GM19239 (cell line): ENCODE results near the gene PRAMEF17.
"Not testable (repeated sequence)": the region's sequence is repeated elsewhere in the genome, so short reads cannot be mapped to it uniquely, and the experiment has no call there.

ENCODE experiments used
- DNase-seq: peaks from one replicate; pipeline ENCODE4 v3.0.0; 2011; ENCODE audit warnings: low spot score; ENCODE audit not compliant: insufficient read length
- FAIRE-seq: peaks from 2 replicates; lab custom pipeline; 2011; peaks lifted over from hg19 to GRCh38; lab: Jason Lieb, UNC

PRAMEF17 gene, protein sequence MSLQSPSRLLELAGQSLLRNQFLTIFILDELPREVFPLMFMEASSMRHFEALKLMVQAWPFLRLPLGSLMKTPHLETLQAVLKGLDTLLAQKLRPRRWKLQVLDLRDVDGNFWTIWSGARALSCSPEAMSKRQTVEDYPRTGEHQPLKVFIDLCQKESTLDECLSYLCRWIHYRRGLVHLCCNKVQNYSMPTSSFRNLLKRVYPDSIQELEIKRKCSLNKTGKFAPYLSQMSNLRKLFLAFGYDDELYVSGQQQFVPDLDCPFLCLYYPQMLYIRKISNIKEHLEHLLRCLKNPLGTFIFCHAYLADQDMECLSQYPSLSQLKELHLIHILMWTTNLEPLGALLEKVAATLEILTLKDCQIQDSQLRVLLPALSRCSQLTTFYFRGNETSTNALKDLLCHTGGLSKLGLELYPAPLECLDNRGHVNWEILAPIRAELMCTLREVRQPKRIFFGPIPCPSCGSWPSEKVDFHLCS

GRCh38 chr1:13389332-13389731 is at the start of gene PRAMEF17:
PRAMEF17 (plus strand) TSS chr1:13389632; CDS start chr1:13389658, 26 bp downstream.
- DNase-seq, FAIRE-seq: not testable (repeated sequence)

- FAIRE-seq, result not testable (repeated sequence)
Measured at GRCh38 chr1:13342496-13342895, 46.9 kb upstream of the PRAMEF17 start.

DNA sequence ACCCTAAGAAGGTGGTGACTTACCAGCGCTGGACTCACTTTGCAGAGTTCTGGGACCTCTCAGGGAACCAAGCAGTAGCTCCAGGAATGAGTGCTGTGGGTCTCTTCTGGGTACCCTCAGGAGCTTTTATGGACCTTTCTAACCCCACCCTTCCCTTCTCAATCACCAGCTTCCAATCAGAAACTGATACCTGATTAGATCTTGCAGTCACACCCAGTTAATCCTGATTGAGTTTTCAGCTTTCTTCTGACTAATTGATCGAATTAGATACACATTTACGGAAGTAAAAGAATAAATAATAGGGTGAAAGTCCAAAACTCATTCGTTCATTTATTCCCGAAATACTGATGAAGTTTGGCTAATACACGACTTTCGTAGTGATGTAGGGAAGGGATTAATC is 42.4 kb upstream of the PRAMEF17 start, which contains the start of gene PRAMEF14:
Gene PRAMEF14, minus strand, starts transcription at position 101 of the 400 bp plus-strand sequence. CDS start 1,820 bp downstream, outside the sequence.
- FAIRE-seq, DNase-seq: not testable (repeated sequence)

More at GRCh38 chr1:13342496-13342895, 46.9 kb upstream of the PRAMEF17 start:
- not testable (repeated sequence) for DNase-seq

DNA sequence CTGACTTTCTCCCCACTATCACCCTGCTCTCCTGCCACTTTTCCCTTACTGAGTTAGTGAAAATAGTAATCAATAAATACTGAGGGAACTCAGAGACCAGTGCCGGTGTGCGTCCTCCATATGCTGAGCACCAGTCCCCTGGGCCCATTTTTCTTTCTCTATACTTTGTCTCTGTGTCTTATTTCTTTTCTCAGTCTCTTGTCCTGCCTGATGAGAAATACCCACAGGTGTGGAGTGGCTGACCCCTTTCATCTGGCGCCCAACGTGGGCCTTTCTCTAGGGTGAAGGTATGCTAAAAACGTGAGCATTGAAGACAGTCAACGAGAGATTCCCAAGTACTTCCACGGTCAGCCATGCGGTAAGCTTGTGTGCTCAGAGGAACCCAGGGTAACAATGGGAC is 36.0 kb upstream of the PRAMEF17 start:
- DNase-seq, FAIRE-seq: not testable (repeated sequence)

GRCh38 chr1:13354475-13354874 is 35.0 kb upstream of the PRAMEF17 start:
- DNase-seq, FAIRE-seq: not testable (repeated sequence)

DNA sequence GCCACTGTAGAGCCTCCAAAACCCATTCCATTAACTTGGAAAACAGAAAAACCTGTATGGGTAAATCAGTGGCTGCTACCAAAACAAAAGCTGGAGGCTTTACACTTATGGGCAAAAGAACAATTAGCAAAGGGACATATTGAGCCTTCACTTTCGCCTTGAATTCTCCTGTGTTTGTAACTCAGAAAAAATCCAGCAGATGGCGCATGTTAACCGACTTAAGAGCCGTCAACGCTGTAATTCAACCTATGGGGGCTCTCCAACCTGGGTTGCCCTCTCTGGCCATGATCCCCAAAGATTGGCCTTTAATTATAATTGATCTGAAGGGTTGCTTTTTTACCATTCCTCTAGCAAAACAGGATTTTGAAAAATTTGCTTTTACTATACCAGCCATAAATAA is 32.7 kb upstream of the PRAMEF17 start:
- DNase-seq, FAIRE-seq: not testable (repeated sequence)

DNA sequence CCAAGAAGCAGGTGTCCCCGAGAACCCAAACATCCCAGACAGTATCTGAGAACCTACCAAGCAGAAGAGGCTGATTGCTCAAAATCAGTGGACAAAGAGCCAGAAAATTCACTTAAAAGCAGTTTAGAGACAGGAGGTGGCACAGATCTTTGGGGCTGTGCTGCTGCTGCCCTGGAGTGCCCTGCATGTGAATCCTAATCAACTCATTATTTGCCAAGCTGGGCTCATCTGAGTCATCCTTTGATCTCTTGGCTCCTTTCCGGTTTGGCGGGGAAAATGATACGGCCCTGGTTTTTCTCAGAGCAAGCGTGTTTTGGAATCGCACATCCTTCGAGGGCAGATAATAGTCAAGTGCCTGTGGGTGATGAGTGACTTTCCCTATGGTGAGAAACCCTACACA is 27.1 kb upstream of the PRAMEF17 start:
- FAIRE-seq, DNase-seq: not testable (repeated sequence)

DNA sequence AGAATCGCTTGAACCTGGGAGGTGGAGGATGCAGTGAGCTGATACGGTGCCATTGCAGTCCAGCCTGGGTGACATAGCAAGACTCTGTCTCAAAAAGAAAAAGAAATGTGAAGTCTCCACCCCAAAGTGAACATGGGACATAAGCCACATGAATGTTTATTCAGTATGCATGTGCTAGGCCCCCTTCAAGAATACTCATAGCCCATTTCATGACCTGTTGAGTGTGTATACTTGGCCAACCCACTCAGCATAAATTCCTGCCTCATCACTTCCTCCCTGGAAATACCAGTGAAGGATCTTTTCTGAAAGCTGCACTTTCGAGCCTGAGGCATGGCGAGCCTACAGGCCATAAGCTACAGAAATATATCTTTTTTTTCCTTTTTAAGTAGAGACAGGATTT is 24.5 kb upstream of the PRAMEF17 start:
- not testable (repeated sequence) for DNase-seq, FAIRE-seq

DNA sequence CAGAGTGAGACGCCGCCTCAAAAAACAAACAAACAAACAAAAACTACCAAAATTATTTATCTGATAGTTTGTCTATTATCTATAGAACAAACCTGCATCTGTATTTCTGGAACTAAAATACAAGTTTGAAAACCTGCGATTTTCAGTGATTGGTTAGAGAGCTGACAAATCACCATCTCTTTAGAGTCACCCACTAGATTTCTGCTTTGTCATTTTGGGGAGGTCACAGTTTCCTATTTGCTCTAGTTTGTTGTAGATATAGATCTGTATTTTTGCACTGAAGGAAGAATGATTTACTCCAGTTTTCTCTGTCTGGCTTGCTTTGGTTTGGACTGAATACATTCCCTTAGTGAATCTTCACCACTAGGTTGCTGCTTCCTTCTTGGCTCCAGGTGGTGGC is 22.9 kb upstream of the PRAMEF17 start:
- not testable (repeated sequence) for FAIRE-seq, DNase-seq

GRCh38 chr1:13368544-13368943 is 20.9 kb upstream of the PRAMEF17 start:
- not testable (repeated sequence) for FAIRE-seq, DNase-seq

- DNase-seq, FAIRE-seq: not testable (repeated sequence)
Measured at GRCh38 chr1:13378983-13379382, 10.4 kb upstream of the PRAMEF17 start.

GRCh38 chr1:13380380-13380779 is 9.1 kb upstream of the PRAMEF17 start:
- FAIRE-seq, DNase-seq: not testable (repeated sequence)

DNA sequence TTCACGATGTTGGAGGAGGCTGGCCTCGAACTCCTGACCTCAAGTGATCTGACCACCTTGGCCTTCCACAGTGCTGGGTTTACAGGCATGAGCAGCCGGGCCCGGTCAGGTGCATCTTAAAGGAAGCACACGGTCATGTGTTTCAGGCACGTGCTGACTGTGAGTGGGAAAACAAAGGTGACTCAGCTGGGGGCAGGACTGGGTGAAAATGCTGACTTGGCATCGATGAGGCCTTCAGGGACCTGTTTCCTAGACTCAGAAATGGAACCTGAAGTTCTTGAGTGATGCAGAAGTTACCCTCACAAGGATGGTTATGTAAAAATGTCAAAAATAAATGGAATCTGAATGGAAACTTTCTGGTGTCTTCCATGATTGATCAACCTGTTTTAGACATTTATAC is 3.6 kb downstream of the PRAMEF17 start:
- DNase-seq, FAIRE-seq: not testable (repeated sequence)

DNA sequence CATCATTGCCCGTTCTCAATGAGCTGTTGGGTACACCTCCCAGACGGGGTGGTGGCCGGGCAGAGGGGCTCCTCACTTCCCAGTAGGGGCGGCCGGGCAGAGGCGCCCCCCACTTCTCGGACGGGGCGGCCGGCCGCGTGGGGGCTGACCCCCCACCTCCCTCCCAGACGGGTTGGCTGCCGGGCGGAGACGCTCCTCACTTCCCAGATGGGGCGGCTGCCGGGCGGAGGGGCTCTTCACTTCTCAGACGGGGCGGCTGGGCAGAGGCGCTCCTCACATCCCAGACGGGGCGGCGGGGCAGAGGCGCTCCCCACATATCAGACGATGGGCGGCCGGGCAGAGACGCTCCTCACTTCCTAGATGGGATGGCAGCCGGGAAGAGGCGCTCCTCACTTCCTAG is 5.3 kb downstream of the PRAMEF17 start:
- not testable (repeated sequence) for DNase-seq, FAIRE-seq

DNA sequence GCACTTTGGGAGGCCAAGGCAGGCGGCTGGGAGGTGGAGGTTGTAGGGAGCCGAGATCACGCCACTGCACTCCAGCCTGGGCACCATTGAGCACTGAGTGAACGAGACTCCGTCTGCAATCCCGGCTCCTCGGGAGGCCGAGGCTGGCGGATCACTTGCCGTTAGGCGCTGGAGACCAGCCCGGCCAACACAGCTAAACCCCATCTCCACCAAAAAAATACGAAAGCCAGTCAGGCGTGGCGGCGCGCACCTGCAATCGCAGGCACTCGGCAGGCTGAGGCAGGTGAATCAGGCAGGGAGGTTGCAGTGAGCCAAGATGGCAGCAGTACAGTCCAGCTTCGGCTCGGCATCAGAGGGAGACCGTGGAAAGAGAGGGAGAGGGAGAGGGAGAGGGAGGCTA is 5.9 kb downstream of the PRAMEF17 start:
- not testable (repeated sequence) for DNase-seq, FAIRE-seq

- FAIRE-seq (no peak), DNase-seq (no peak)
Measured at GRCh38 chr1:13407811-13408210, 18.4 kb downstream of the PRAMEF17 start.

GRCh38 chr1:13410150-13410549 is 20.7 kb downstream of the PRAMEF17 start, which contains the start of gene PRAMEF20:
PRAMEF20 (plus strand) TSS chr1:13410450; CDS start chr1:13416355, 5,905 bp downstream.
- not testable (repeated sequence) for FAIRE-seq, DNase-seq

DNA sequence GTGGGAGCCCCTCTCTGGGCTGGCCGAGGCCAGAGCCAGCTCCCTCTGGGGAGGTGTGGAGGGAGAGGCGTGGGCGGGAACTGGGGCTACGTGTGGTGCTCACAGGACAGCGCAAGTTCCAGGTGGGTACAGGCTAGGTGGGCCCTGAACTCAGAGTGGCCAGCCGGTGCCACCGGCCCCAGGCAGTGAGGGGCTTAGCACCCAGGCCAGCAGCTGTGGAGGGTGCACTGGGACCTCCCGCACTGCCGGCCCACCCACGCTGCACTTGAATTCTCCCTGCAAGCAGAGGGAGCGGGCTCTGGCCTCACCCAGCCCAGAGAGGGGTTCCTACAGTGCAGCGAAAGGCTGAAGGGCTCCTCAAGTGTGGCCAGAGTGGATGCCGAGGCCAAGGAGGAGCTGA is 41.1 kb downstream of the PRAMEF17 start:
- FAIRE-seq (no peak), DNase-seq (no peak)

DNA sequence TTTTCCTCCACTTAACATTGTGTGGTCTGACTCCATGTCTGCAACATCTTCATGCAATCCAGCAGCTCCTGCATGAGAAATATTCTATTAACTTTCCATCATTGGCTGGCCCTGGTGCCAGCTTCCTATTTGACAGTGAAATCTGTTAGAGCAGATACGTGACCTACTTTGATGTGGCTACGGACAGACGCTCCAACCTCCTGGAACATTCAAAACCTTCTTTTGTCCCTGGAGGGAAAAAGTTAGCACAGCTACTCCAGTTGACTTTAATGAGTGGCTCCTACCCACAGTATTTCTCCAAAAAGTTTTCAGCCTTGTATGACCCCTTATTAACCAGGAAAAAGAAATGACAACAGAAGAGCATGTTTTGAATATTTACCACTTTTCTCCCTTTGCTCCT is 42.8 kb downstream of the PRAMEF17 start:
- DNase-seq, result no peak
- no peak for FAIRE-seq

- DNase-seq, FAIRE-seq: not testable (repeated sequence)
Measured at GRCh38 chr1:13433694-13434358, 44.4 kb downstream of the PRAMEF17 start.
